ENCODE data around the gene OGDHL.
"Not testable (repeated sequence)": the region's sequence is repeated elsewhere in the genome, so short reads cannot be mapped to it uniquely, and the experiment has no call there.

Gene OGDHL

GRCh38 chr10:49781247-49781646 is 19.1 kb upstream of the OGDHL start:
- POLR2A ChIA-PET = no interaction called here
- CTCF ChIA-PET = interaction anchor here (0.6 kb wide), 1 partner anchor 1332 kb away, joined by 3 read pairs; no protein-coding TSS in a partner anchor
- DNase-seq (ENCODE audit: extremely low spot score) = no peak
- TF ChIP-seq ZNF384 (IDR thresholded peaks at IDR 0.05) (no peak), TARDBP (IDR thresholded peaks at IDR 0.05) (no peak), FOXM1 (IDR thresholded peaks at IDR 0.05; ENCODE audit: borderline replicate concordance) (no peak), BHLHE40 (IDR thresholded peaks at IDR 0.05; ENCODE audit: borderline replicate concordance) (no peak), SP1 (IDR thresholded peaks at IDR 0.05) (no peak), FOXK2 (IDR thresholded peaks at IDR 0.05) (no peak), ELF4 (IDR thresholded peaks at IDR 0.05) (no peak), LEF1 (IDR thresholded peaks at IDR 0.05; ENCODE audit: borderline replicate concordance) (no peak), ARNT (IDR thresholded peaks at IDR 0.05) (no peak), NFRKB (IDR thresholded peaks at IDR 0.05) (no peak), FOXA1 (IDR thresholded peaks at IDR 0.05) (no peak)

DNA sequence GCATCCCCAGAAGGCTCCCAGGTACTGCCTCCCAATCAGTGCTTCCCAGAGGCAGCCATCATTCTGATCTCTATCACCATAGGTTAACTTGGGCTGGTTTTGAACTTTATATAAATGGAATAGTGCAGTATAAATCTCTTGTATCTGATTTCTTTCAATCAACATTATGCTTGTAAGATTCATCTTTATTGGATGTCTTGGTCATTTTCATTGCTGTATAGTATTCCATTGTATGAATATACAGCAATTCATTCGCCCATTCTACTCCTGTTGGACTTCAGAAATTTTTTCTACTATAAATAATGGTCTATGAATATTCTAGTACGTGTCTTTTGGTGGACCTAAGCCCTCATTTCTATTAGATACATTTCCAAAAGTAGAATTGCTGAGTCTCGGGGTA is 16.1 kb upstream of the OGDHL start:
- POLR2A ChIA-PET = no interaction called here
- CTCF ChIA-PET = no interaction called here
- no peak for DNase-seq (ENCODE audit: extremely low spot score)
- TF ChIP-seq ARNT (IDR thresholded peaks at IDR 0.05) = no peak
- no peak for TF ChIP-seq CTBP1 (IDR thresholded peaks at IDR 0.05; ENCODE audit: borderline replicate concordance)
- TF ChIP-seq NFRKB (IDR thresholded peaks at IDR 0.05) = no peak
- TF ChIP-seq FOXM1 (IDR thresholded peaks at IDR 0.05; ENCODE audit: borderline replicate concordance) = no peak
- no peak for TF ChIP-seq SUZ12 (IDR thresholded peaks at IDR 0.05)
- TF ChIP-seq ELF4 (IDR thresholded peaks at IDR 0.05) = no peak
- no peak for TF ChIP-seq SP1 (IDR thresholded peaks at IDR 0.05)
- no peak for TF ChIP-seq PKNOX1 (IDR thresholded peaks at IDR 0.05)
- no peak for TF ChIP-seq TARDBP (IDR thresholded peaks at IDR 0.05)
- TF ChIP-seq ZNF384 (IDR thresholded peaks at IDR 0.05) = no peak
- TF ChIP-seq HDGF (IDR thresholded peaks at IDR 0.05; ENCODE audit: borderline replicate concordance) = no peak

DNA sequence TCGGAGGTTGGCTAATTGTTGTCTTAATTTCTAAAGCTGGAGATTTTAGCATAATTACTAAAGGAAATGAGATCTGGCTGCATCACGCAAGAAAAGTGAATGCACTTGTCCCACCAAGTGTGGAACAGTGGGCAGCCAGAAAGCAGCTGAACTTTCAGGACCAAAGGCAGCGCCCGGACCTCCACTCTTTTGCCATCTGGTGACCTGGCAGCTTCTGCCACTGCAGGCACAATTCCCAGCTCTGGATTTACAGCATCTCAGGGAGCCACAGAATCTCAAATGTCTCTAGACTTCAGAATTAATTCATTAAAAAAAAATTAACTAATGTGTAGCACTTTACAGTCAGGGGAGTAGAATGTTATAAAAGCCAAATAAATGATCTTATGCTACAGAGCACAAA is 14.7 kb upstream of the OGDHL start:
- DNase-seq (ENCODE audit: extremely low spot score) = no peak
- ChIA-PET POLR2A (no interaction called here), CTCF (no interaction called here)
- TF ChIP-seq FOXM1 (IDR thresholded peaks at IDR 0.05; ENCODE audit: borderline replicate concordance) (no peak), NFRKB (IDR thresholded peaks at IDR 0.05) (no peak), ELF4 (IDR thresholded peaks at IDR 0.05) (no peak), HDGF (IDR thresholded peaks at IDR 0.05; ENCODE audit: borderline replicate concordance) (no peak), CTBP1 (IDR thresholded peaks at IDR 0.05; ENCODE audit: borderline replicate concordance) (no peak), FOXA1 (IDR thresholded peaks at IDR 0.05) (no peak), PKNOX1 (IDR thresholded peaks at IDR 0.05) (no peak), L3MBTL2 (conservative IDR thresholded peaks at IDR 0.05) (no peak), SUZ12 (IDR thresholded peaks at IDR 0.05) (no peak), ARNT (IDR thresholded peaks at IDR 0.05) (no peak), ZNF384 (IDR thresholded peaks at IDR 0.05) (no peak), SP1 (IDR thresholded peaks at IDR 0.05) (no peak), BHLHE40 (IDR thresholded peaks at IDR 0.05; ENCODE audit: borderline replicate concordance) (no peak), FOXK2 (IDR thresholded peaks at IDR 0.05) (no peak)

DNA sequence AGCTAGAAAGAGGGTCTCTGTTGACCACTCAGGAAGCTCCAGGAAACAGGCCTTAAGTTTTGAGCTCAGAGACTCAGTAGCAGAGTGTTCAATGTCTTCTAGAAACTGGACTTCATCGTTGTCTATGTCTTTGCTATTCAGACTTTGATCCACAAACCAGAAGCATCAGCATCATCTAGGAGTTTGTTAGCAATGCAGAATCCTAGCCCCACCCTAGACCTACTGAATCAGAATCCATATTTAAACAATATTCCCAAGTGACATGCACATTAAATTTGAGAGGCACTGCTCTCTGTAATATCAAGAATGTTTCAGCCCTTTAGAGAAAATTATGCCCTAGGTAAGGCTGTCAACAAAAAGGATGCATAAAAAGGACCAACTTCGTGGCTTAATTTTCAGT is 12.9 kb upstream of the OGDHL start:
- DNase-seq (ENCODE audit: extremely low spot score) = no peak
- POLR2A ChIA-PET = no interaction called here
- TF ChIP-seq BHLHE40 (IDR thresholded peaks at IDR 0.05; ENCODE audit: borderline replicate concordance) = no peak
- TF ChIP-seq L3MBTL2 (conservative IDR thresholded peaks at IDR 0.05) = no peak
- no peak for TF ChIP-seq SUZ12 (IDR thresholded peaks at IDR 0.05)
- no peak for TF ChIP-seq ELF4 (IDR thresholded peaks at IDR 0.05)
- TF ChIP-seq FOXM1 (IDR thresholded peaks at IDR 0.05; ENCODE audit: borderline replicate concordance) = no peak
- TF ChIP-seq LEF1 (IDR thresholded peaks at IDR 0.05; ENCODE audit: borderline replicate concordance) = no peak
- TF ChIP-seq ARNT (IDR thresholded peaks at IDR 0.05) = no peak
- no peak for TF ChIP-seq ZNF384 (IDR thresholded peaks at IDR 0.05)
- no peak for TF ChIP-seq HDGF (IDR thresholded peaks at IDR 0.05; ENCODE audit: borderline replicate concordance)
- TF ChIP-seq TARDBP (IDR thresholded peaks at IDR 0.05) = no peak
- no peak for TF ChIP-seq CTBP1 (IDR thresholded peaks at IDR 0.05; ENCODE audit: borderline replicate concordance)
- no peak for TF ChIP-seq NFRKB (IDR thresholded peaks at IDR 0.05)
- TF ChIP-seq PKNOX1 (IDR thresholded peaks at IDR 0.05) = no peak
- TF ChIP-seq FOXK2 (IDR thresholded peaks at IDR 0.05) = no peak
- TF ChIP-seq SP1 (IDR thresholded peaks at IDR 0.05) = no peak
- TF ChIP-seq FOXA1 (IDR thresholded peaks at IDR 0.05) = no peak
- CTCF ChIA-PET = no interaction called here

DNA sequence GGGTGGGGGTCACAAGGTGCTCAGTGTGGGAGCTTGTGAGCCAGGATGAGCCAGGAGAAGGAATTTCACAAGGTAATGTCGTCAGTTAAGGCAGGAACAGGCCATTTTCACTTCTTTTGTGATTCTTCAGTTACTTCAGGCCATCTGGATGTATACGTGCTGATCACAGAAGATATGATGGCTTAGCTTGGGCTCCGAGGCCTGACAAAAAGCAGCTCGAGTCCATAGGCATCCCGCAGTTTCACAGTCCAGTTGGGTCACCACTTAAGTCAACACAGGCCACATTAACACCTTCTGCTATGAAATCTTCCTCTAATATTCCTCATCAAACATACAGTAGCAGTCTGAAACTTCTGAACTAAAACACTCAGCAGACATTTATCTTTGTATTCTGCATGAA is 10.8 kb upstream of the OGDHL start:
- DNase-seq (ENCODE audit: extremely low spot score); POLR2A ChIA-PET; CTCF ChIA-PET: not testable (repeated sequence)

GRCh38 chr10:49771046-49771445 is 8.9 kb upstream of the OGDHL start:
- POLR2A ChIA-PET; DNase-seq (ENCODE audit: extremely low spot score): not testable (repeated sequence)
- CTCF ChIA-PET = interaction anchor here (0.7 kb wide), 1 partner anchor 726 kb away, joined by 4 read pairs; no protein-coding TSS in a partner anchor

GRCh38 chr10:49769692-49770091 is 7.6 kb upstream of the OGDHL start:
- POLR2A ChIA-PET = no interaction called here
- no peak for DNase-seq (ENCODE audit: extremely low spot score)
- CTCF ChIA-PET = no interaction called here
- TF ChIP-seq NFRKB (IDR thresholded peaks at IDR 0.05) = no peak
- TF ChIP-seq FOXK2 (IDR thresholded peaks at IDR 0.05) = no peak
- no peak for TF ChIP-seq CTBP1 (IDR thresholded peaks at IDR 0.05; ENCODE audit: borderline replicate concordance)
- TF ChIP-seq FOXM1 (IDR thresholded peaks at IDR 0.05; ENCODE audit: borderline replicate concordance) = no peak
- TF ChIP-seq PKNOX1 (IDR thresholded peaks at IDR 0.05) = no peak
- no peak for TF ChIP-seq SP1 (IDR thresholded peaks at IDR 0.05)
- no peak for TF ChIP-seq ARNT (IDR thresholded peaks at IDR 0.05)
- TF ChIP-seq BHLHE40 (IDR thresholded peaks at IDR 0.05; ENCODE audit: borderline replicate concordance) = no peak
- TF ChIP-seq SUZ12 (IDR thresholded peaks at IDR 0.05) = no peak
- TF ChIP-seq ELF4 (IDR thresholded peaks at IDR 0.05) = no peak
- TF ChIP-seq LEF1 (IDR thresholded peaks at IDR 0.05; ENCODE audit: borderline replicate concordance) = no peak

Measured in HEK293T (cell line).